ENCODE measurements around the gene ELANE.

ELANE gene

GRCh38 chr19:854549-854948 lies 2.4 kb downstream of the ELANE start:
- TF ChIP-seq EZH2phosphoT487 (IDR thresholded peaks at IDR 0.05; ENCODE audit: borderline replicate concordance) (no peak), CTCF (conservative IDR thresholded peaks at IDR 0.05; ENCODE audit: low read length) (no peak)
- no peak overlapping the region for H3K4me3 ChIP-seq (ENCODE audit: low read length, poor library complexity, severe bottlenecking)

GRCh38 chr19:855142-855541 lies 3.0 kb downstream of the ELANE start:
- no peaks in the 10 kb centered on the region for H3K36me3 ChIP-seq (ENCODE audit: insufficient read depth, low read length)
- no peaks in the 10 kb centered on the region for H3K79me2 ChIP-seq (ENCODE audit: insufficient read depth, low read length)
- no peaks in the 10 kb centered on the region for H3F3A ChIP-seq (ENCODE audit: low read depth)
- no peaks in the 10 kb centered on the region for H3K4me1 ChIP-seq (ENCODE audit: insufficient read depth, low read length, poor library complexity, severe bottlenecking)
- TF ChIP-seq CTCF (conservative IDR thresholded peaks at IDR 0.05; ENCODE audit: low read length) (no peak), EZH2phosphoT487 (IDR thresholded peaks at IDR 0.05; ENCODE audit: borderline replicate concordance) (no peak)
- H3K4me2 ChIP-seq (ENCODE audit: low read depth, low read length, poor library complexity, severe bottlenecking), result no peak overlapping the region
- H3K4me3 ChIP-seq (ENCODE audit: low read length, poor library complexity, severe bottlenecking), result no peak overlapping the region
- no peaks in the 10 kb centered on the region for H4K20me1 ChIP-seq (ENCODE audit: insufficient read depth, low read length, poor library complexity, severe bottlenecking)
- no peaks in the 10 kb centered on the region for H3K27me3 ChIP-seq (ENCODE audit: insufficient read depth, low read length, poor library complexity, severe bottlenecking)
- H3K9me3 ChIP-seq (ENCODE audit: insufficient read depth, low read depth, low read length), result no peaks in the 10 kb centered on the region
- no peak overlapping the region for H2AFZ ChIP-seq (ENCODE audit: low read length)
- no peak overlapping the region for H3K9ac ChIP-seq (ENCODE audit: low read depth, low read length, poor library complexity, severe bottlenecking)
- no peaks in the 10 kb centered on the region for H3K9me2 ChIP-seq (replicated peaks; ENCODE audit: low read depth, low read length)

More at GRCh38 chr19:854549-854948, 2.4 kb downstream of the ELANE start:
- Histone ChIP-seq H4K20me1 (ENCODE audit: insufficient read depth, low read length, poor library complexity, severe bottlenecking) (no peaks in the 10 kb centered on the region), H3K9me2 (replicated peaks; ENCODE audit: low read depth, low read length) (no peaks in the 10 kb centered on the region), H3K27me3 (ENCODE audit: insufficient read depth, low read length, poor library complexity, severe bottlenecking) (no peaks in the 10 kb centered on the region), H3K4me1 (ENCODE audit: insufficient read depth, low read length, poor library complexity, severe bottlenecking) (no peaks in the 10 kb centered on the region), H3K4me2 (ENCODE audit: low read depth, low read length, poor library complexity, severe bottlenecking) (no peak overlapping the region), H3K36me3 (ENCODE audit: insufficient read depth, low read length) (no peaks in the 10 kb centered on the region), H3K9me3 (ENCODE audit: insufficient read depth, low read depth, low read length) (no peaks in the 10 kb centered on the region), H3K9ac (ENCODE audit: low read depth, low read length, poor library complexity, severe bottlenecking) (no peak overlapping the region), H2AFZ (ENCODE audit: low read length) (no peak overlapping the region), H3F3A (ENCODE audit: low read depth) (no peaks in the 10 kb centered on the region), H3K79me2 (ENCODE audit: insufficient read depth, low read length) (no peaks in the 10 kb centered on the region)

- no peaks in the 10 kb centered on the region for H3K79me2 ChIP-seq (ENCODE audit: insufficient read depth, low read length)
- no peaks in the 10 kb centered on the region for H3K36me3 ChIP-seq (ENCODE audit: insufficient read depth, low read length)
- no peaks in the 10 kb centered on the region for H3F3A ChIP-seq (ENCODE audit: low read depth)
- no peaks in the 10 kb centered on the region for H4K20me1 ChIP-seq (ENCODE audit: insufficient read depth, low read length, poor library complexity, severe bottlenecking)
- no peak overlapping the region for H3K4me3 ChIP-seq (ENCODE audit: low read length, poor library complexity, severe bottlenecking)
- no peaks in the 10 kb centered on the region for H3K9me2 ChIP-seq (replicated peaks; ENCODE audit: low read depth, low read length)
- no peak overlapping the region for H3K9ac ChIP-seq (ENCODE audit: low read depth, low read length, poor library complexity, severe bottlenecking)
- H2AFZ ChIP-seq (ENCODE audit: low read length), result no peak overlapping the region
- TF ChIP-seq EZH2phosphoT487 (IDR thresholded peaks at IDR 0.05; ENCODE audit: borderline replicate concordance) (no peak), CTCF (conservative IDR thresholded peaks at IDR 0.05; ENCODE audit: low read length) (no peak)
- H3K27me3 ChIP-seq (ENCODE audit: insufficient read depth, low read length, poor library complexity, severe bottlenecking), result no peaks in the 10 kb centered on the region
- H3K4me2 ChIP-seq (ENCODE audit: low read depth, low read length, poor library complexity, severe bottlenecking), result no peak overlapping the region
- no peaks in the 10 kb centered on the region for H3K4me1 ChIP-seq (ENCODE audit: insufficient read depth, low read length, poor library complexity, severe bottlenecking)
- no peaks in the 10 kb centered on the region for H3K9me3 ChIP-seq (ENCODE audit: insufficient read depth, low read depth, low read length)
Measured at GRCh38 chr19:855566-856120, 3.5 kb downstream of the ELANE start.
